GM18526 (cell line): ENCODE data around the gene SGMS1.

Source experiments
- POLR2A ChIP-seq: IDR thresholded peaks from 3 replicates; pipeline ENCODE4 v1.6.1; 2011; ENCODE audit not compliant: insufficient read length; ENCODE audit errors: extremely low read depth

The SGMS1 gene

DNA sequence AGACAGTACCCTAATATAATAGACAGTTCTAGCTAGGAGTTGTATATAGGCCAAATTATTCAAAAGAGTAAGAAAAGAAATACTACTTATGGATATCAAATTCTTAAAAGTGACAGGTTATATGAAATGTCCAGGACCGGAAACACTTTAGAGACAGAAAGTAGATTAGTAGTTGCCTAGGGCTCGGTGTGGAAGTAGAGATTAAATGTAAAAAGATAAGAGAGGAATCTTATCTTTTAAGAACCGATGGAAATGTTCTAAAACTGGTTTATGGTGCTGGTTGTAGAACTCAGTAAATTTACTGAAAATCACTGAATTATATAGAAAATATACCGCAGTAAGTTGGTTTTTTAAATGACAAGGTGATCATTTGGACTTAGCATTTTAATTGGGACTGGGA is 224.9 kb downstream of the SGMS1 start:
- TF ChIP-seq POLR2A, result no peak

GRCh38 chr10:50398381-50398780 is 225.4 kb downstream of the SGMS1 start:
- TF ChIP-seq POLR2A, result no peak

- TF ChIP-seq POLR2A, result no peak
Measured at GRCh38 chr10:50397312-50398140, 226.2 kb downstream of the SGMS1 start.

DNA sequence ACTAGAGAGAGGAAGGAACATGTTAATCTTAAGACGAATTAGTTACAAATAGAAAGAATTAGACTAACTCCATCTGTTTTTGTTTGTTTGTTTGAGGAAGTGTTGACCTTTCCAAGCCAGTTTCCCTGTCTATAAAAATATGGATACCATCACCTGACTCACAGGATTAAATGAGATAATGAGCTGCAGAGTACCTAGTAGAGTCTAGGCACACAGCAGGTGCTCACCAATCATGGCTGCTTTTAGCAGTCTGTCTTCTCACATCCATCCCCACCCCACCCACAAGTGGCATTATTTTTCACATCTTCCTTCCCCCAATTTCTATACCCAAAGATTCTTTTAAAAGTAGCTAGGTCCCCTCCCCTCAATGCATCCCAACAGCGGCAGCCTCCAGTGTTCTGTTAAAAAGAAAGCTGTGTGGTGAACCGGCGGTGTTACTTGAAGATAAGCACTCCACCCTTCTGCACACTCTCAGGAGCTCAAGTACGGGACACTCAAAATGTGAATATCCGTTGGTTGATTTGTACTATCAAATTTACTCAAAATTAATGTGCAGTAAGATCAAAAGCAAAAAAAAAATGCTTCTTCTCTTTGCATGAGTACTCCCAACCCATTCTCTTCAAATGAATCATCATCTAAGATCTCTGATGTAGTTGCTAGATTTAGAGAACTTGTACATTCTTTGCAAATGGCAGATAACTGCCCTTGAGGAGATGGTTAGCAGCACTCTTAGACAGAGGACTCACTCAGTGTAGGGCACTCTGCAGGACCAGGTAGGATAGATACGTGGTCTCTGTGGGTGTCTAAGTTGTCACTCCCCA is 227.1 kb downstream of the SGMS1 start:
- TF ChIP-seq POLR2A, result no peak

- no peak for TF ChIP-seq POLR2A
Measured at GRCh38 chr10:50395851-50396250, 227.9 kb downstream of the SGMS1 start.

- TF ChIP-seq POLR2A, result no peak
Measured at GRCh38 chr10:50395271-50395670, 228.5 kb downstream of the SGMS1 start.

DNA sequence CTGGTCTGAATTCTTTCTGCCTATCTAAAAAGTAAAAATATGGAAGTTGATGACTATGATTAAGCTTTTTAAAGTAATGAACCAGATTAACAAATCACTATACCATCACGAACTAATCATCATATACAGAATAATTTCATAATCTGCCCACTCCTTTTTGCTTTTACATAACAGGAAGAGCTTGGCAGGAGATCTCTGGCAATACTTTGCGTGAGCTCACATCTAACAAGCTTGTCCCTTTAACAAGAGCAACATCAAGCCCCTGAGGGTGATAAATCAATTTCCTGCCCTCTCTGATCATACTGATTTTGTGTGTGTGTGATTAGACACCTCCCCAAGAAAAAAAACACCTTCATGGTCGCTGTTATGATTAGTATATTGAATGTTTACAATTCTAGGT is 228.9 kb downstream of the SGMS1 start:
- TF ChIP-seq POLR2A, result no peak

- no peak for TF ChIP-seq POLR2A
Measured at GRCh38 chr10:50393784-50394467, 229.8 kb downstream of the SGMS1 start.

DNA sequence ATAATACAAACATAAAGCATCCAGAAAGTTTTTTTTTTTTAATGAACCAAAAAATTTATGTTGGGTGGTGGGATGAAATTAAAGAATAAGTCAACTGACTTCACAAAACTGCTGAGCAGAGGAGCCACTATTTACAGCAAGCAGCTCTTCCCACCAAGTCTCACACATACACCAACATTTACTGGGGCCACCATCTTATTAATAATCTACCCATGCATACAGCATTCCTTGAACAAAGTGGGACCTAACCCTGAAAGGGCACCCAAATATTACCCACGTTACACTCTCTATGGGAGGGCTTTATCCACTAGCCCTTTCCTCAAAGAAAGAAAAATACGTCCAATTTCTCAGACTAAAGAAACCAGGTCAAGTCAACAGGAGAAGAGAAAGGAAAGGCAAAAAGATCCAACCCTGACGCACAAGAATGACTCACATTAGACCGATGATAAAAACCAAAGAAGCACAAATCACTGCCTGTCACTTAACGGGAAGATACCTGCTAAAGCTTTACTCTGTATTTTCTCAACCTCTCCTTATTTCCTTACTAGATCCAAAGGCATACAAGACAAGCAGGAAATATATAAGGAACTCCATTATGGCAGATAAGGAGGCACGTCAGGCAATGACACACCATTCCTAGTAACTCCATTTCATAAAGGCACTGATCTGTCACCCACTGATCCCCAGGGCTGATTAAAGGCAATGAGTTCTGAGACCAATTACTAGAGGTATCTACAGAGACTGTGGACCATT is 230.6 kb downstream of the SGMS1 start:
- TF ChIP-seq POLR2A, result no peak

DNA sequence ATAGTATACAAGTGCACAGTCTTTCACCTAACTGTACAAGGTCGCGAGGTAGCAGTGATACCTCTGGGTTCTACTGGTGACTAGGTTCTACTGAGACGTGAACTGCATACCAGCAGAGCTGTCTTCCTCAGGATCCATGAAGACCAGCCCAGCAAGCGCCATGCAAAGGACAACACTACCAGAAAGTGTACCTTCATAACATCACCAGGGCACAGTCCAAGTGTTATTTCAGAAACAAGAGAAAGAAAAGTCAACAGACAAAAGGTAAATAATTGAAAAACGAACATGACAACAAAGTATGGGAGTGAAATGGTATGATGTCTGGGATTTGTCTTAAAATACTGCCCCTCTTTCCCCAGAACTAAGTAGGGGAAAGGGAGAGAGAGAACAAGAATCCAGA is 231.3 kb downstream of the SGMS1 start:
- no peak for TF ChIP-seq POLR2A

DNA sequence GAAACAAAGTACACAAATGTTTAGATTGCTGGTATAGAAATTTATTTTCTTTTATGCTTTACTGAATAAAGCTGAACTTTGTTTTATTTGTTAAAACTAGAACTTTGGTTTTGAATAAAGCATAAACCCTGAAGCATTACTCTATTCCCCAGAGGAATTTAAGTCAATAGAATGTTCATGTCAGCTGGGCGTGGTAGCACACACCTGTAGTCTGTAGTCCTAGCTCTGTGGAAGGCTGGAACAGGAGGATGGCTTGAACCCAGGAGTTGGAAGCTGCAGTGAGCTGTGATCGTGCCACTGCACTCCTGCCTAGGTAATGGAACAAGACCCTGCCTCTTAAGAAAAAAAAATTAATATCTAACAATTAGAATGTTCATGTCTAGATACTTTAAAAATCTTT is 233.5 kb downstream of the SGMS1 start:
- TF ChIP-seq POLR2A, result no peak

- TF ChIP-seq POLR2A, result no peak
Measured at GRCh38 chr10:50388181-50388580, 235.6 kb downstream of the SGMS1 start.

GRCh38 chr10:50387732-50388073 is 236.1 kb downstream of the SGMS1 start:
- TF ChIP-seq POLR2A, result no peak

GRCh38 chr10:50387007-50387731 is 236.6 kb downstream of the SGMS1 start:
- no peak for TF ChIP-seq POLR2A
